Liver (tissue), 9 donors: ENCODE data around the gene CDRT4. TPM values are rescaled to one million over a fixed set of nuclear protein-coding genes. Genes with fewer than 3 reads are reported as not detected.

Source experiments
- DNase-seq: peaks from one replicate; pipeline ENCODE4 v3.0.0-alpha.2; 2017; ENCODE audit warnings: low spot score
- H3K27ac ChIP-seq, 2 donors: one replicate each; pipeline ENCODE4 v1.7.0; 2013; ENCODE audit warnings: inconsistent platforms in 2 of 2, low read length in 2 of 2, control low read depth in 1 of 2, low read depth in 1 of 2, mild to moderate bottlenecking in 1 of 2
- H3K27me3 ChIP-seq, 4 donors: one replicate each; pipeline versions ENCODE4 v1.6.1 to v1.7.0; 2013; ENCODE audit warnings: low read length in 3 of 4, inconsistent platforms in 1 of 4, mild to moderate bottlenecking in 1 of 4, moderate library complexity in 1 of 4; ENCODE audit not compliant: control insufficient read depth in 4 of 4, insufficient read depth in 4 of 4
- H3K36me3 ChIP-seq, 4 donors: one replicate each; pipeline versions ENCODE4 v1.6.1 to v1.7.0; 2013; ENCODE audit warnings: low read length in 3 of 4, mild to moderate bottlenecking in 3 of 4, low read depth in 1 of 4, moderate library complexity in 1 of 4; ENCODE audit not compliant: control insufficient read depth in 4 of 4, insufficient read depth in 3 of 4
- H3K4me1 ChIP-seq, 4 donors: one replicate each; pipeline versions ENCODE4 v1.6.1 to v1.7.0; 2013; ENCODE audit warnings: low read length in 3 of 4, mild to moderate bottlenecking in 3 of 4, moderate library complexity in 1 of 4; ENCODE audit not compliant: control insufficient read depth in 4 of 4, insufficient read depth in 4 of 4
- H3K4me3 ChIP-seq, 3 donors: one replicate each; pipeline versions ENCODE4 v1.6.1 to v1.7.0; 2013; ENCODE audit warnings: low read length in 3 of 3, control low read depth in 1 of 3, low read depth in 1 of 3, mild to moderate bottlenecking in 1 of 3
- H3K9ac ChIP-seq, 2 donors: one replicate each; pipeline ENCODE4 v1.7.0; 2013; ENCODE audit warnings: low read length in 2 of 2, mild to moderate bottlenecking in 2 of 2, moderate library complexity in 2 of 2, control low read depth in 1 of 2, low read depth in 1 of 2
- H3K9me3 ChIP-seq, 4 donors: one replicate each; pipeline versions ENCODE4 v1.6.1 to v1.7.0; 2013; ENCODE audit warnings: low read length in 3 of 4; ENCODE audit not compliant: control insufficient read depth in 4 of 4
- EGR1 ChIP-seq, 2 donors: IDR thresholded peaks; 2 replicates each; pipeline ENCODE4 v1.6.1; 2016 to 2018; ENCODE audit warnings: antibody characterized with exemption in 2 of 2, low read depth in 2 of 2
- FOXA1 ChIP-seq: IDR thresholded peaks from 2 replicates; pipeline ENCODE4 v1.6.1; 2016; ENCODE audit warnings: antibody characterized with exemption
- GABPA ChIP-seq, 2 donors: IDR thresholded peaks in 1 of 2; conservative IDR thresholded peaks in 1 of 2; 2 replicates each; pipeline ENCODE4 v1.6.1; 2016; ENCODE audit warnings: antibody characterized with exemption in 2 of 2, mild to moderate bottlenecking in 1 of 2, moderate library complexity in 1 of 2
- HNF4G ChIP-seq: IDR thresholded peaks from 2 replicates; pipeline ENCODE4 v1.6.1; 2016; ENCODE audit warnings: antibody characterized with exemption
- JUND ChIP-seq, 2 donors: IDR thresholded peaks; 2 replicates each; pipeline ENCODE4 v1.6.1; 2016; ENCODE audit warnings: antibody characterized with exemption in 2 of 2
- NR2F2 ChIP-seq: IDR thresholded peaks from 2 replicates; pipeline ENCODE4 v1.6.1; 2016; ENCODE audit warnings: antibody characterized with exemption
- RXRA ChIP-seq, 2 donors: IDR thresholded peaks; 2 replicates each; pipeline ENCODE4 v1.6.1; 2017 to 2018; ENCODE audit warnings: antibody characterized with exemption in 2 of 2, mild to moderate bottlenecking in 1 of 2
- SP1 ChIP-seq: IDR thresholded peaks from 2 replicates; pipeline ENCODE4 v1.6.1; 2018; ENCODE audit warnings: antibody characterized with exemption, mild to moderate bottlenecking
- TAF1 ChIP-seq: conservative IDR thresholded peaks from 2 replicates; pipeline ENCODE4 v1.6.1; 2016; ENCODE audit warnings: antibody characterized with exemption, mild to moderate bottlenecking
- YY1 ChIP-seq: IDR thresholded peaks from 2 replicates; pipeline ENCODE4 v1.6.1; 2016; ENCODE audit warnings: antibody characterized with exemption, mild to moderate bottlenecking
- WGBS: extraction: QIAGEN DNeasy Blood & Tissue Kit; methylation state at CpG from one replicate; pipeline ENCODE4 v1.1.7; 2013; 5-methylcytosine and 5-hydroxymethylcytosine counted together
- polyA plus RNA-seq, 2 donors: library from polyadenylated mRNA; stranded (reverse) in 1 of 2; unstranded in 1 of 2; fragments of 200-250 nt in 1 of 2; fragments of >200 nt in 1 of 2; fragmentation: Nextera tagmentation in 1 of 2; extraction: Ambion mirVana in 1 of 2; gene quantifications; one replicate each; pipeline versions ENCODE4 v1.2.1 to v1.2.3, GENCODE V29; 2013 to 2015
- total RNA-seq, 2 donors: library from RNA; depleted of rRNA; stranded (reverse); fragments of >200 nt; gene quantifications; one replicate each; pipeline ENCODE4 v1.2.3, GENCODE V29; 2014
- TF ChIP-seq, protein P1 (sequence below): IDR thresholded peaks from 2 replicates; pipeline ENCODE4 v1.6.1; 2016; ENCODE audit warnings: antibody characterized with exemption
- TF ChIP-seq, protein P2 (sequence below): IDR thresholded peaks from 2 replicates; pipeline ENCODE4 v1.6.1; 2016; ENCODE audit warnings: antibody characterized with exemption
- TF ChIP-seq, protein P3 (sequence below): IDR thresholded peaks from 2 replicates; pipeline ENCODE4 v1.6.1; 2016; ENCODE audit warnings: antibody characterized with exemption
- TF ChIP-seq, protein P4 (sequence below): IDR thresholded peaks from 2 replicates; pipeline ENCODE4 v1.6.1; 2016; ENCODE audit warnings: antibody characterized with exemption, mild to moderate bottlenecking
- TF ChIP-seq, protein P5 (sequence below): fragments of 150-350 bp; IDR thresholded peaks from 2 replicates; pipeline ENCODE4 v1.5.1; 2017; ENCODE audit warnings: improper control_type of control experiment, low read depth, low read length; ENCODE audit not compliant: missing input control
- donor health status: healthy.
- donor health status: healthy.
- donor health status: healthy.
- donor health status: healthy.
- donor health status: healthy.

The CDRT4 gene
- total and polyA plus RNA-seq, 4 donors = 0.43 to 3.3 (median 1.8) TPM; not detected in 1

DNA sequence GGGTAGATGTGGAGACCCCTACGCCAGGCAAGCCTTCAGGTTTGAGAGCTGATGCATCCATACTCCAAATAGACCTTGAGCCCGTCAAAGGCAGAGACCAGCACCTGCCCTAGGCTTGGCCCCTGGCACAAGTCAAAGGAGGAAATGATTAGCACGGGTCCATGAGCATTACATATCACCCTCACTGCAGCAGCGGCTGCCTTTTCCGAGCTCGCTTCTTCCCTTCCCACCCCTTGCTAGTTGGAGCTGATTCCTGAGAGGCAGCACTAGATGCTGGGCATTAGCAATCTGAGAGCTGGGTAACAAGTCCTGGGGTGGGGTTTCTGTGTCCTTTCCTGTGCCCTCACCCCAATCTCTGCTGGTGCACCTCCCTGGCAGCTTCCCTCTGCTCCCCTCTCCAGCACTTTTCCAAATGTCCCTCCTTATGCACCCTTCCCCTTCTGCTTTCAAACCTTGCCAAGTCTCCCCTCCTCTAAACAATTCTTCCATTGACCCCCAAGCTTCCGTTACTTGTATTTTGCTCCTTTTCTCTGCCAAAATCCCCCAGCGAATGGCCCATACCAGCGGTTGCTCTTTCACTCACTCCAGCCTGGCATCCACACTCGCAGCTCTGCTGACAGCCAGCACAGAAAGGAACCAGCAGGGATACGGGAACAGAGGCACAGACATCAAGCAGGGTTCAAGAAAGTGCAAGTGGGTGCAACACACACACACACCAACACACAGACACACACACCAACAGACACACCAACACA, 3.0 kb downstream of the CDRT4 start:
- Histone ChIP-seq H3K9ac (no peak overlapping the region), H3K4me3 (no peak overlapping the region), H3K27ac (no peak overlapping the region), H3K4me1 (peaks cover 0 to 3% (median 1%) of the 10 kb centered on the region in 4 donors), H3K27me3 (no peaks in the 10 kb centered on the region), H3K36me3 (no peaks in the 10 kb centered on the region), H3K9me3 (no peaks in the 10 kb centered on the region)
- TF ChIP-seq EGR1 (IDR thresholded peaks at IDR 0.05; ENCODE audit: low read depth in 2 of 2) (no peak), TAF1 (no peak), RXRA (IDR thresholded peaks at IDR 0.05) (no peak), JUND (IDR thresholded peaks at IDR 0.05) (no peak), FOXA1 (no peak), YY1 (no peak), NR2F2 (no peak), HNF4G (no peak), GABPA (IDR thresholded peaks at IDR 0.05 in 1 of 2, conservative IDR thresholded peaks at IDR 0.05 in 1 of 2) (no peak), SP1 (no peak)
- TF ChIP-seq, protein P1, sequence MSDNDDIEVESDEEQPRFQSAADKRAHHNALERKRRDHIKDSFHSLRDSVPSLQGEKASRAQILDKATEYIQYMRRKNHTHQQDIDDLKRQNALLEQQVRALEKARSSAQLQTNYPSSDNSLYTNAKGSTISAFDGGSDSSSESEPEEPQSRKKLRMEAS = no peak
- TF ChIP-seq, protein P2, sequence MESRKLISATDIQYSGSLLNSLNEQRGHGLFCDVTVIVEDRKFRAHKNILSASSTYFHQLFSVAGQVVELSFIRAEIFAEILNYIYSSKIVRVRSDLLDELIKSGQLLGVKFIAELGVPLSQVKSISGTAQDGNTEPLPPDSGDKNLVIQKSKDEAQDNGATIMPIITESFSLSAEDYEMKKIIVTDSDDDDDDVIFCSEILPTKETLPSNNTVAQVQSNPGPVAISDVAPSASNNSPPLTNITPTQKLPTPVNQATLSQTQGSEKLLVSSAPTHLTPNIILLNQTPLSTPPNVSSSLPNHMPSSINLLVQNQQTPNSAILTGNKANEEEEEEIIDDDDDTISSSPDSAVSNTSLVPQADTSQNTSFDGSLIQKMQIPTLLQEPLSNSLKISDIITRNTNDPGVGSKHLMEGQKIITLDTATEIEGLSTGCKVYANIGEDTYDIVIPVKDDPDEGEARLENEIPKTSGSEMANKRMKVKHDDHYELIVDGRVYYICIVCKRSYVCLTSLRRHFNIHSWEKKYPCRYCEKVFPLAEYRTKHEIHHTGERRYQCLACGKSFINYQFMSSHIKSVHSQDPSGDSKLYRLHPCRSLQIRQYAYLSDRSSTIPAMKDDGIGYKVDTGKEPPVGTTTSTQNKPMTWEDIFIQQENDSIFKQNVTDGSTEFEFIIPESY = no peak
- TF ChIP-seq, protein P3, sequence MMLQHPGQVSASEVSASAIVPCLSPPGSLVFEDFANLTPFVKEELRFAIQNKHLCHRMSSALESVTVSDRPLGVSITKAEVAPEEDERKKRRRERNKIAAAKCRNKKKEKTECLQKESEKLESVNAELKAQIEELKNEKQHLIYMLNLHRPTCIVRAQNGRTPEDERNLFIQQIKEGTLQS = no peak
- TF ChIP-seq, protein P4, sequence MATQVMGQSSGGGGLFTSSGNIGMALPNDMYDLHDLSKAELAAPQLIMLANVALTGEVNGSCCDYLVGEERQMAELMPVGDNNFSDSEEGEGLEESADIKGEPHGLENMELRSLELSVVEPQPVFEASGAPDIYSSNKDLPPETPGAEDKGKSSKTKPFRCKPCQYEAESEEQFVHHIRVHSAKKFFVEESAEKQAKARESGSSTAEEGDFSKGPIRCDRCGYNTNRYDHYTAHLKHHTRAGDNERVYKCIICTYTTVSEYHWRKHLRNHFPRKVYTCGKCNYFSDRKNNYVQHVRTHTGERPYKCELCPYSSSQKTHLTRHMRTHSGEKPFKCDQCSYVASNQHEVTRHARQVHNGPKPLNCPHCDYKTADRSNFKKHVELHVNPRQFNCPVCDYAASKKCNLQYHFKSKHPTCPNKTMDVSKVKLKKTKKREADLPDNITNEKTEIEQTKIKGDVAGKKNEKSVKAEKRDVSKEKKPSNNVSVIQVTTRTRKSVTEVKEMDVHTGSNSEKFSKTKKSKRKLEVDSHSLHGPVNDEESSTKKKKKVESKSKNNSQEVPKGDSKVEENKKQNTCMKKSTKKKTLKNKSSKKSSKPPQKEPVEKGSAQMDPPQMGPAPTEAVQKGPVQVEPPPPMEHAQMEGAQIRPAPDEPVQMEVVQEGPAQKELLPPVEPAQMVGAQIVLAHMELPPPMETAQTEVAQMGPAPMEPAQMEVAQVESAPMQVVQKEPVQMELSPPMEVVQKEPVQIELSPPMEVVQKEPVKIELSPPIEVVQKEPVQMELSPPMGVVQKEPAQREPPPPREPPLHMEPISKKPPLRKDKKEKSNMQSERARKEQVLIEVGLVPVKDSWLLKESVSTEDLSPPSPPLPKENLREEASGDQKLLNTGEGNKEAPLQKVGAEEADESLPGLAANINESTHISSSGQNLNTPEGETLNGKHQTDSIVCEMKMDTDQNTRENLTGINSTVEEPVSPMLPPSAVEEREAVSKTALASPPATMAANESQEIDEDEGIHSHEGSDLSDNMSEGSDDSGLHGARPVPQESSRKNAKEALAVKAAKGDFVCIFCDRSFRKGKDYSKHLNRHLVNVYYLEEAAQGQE = no peak
- TF ChIP-seq, protein P5, sequence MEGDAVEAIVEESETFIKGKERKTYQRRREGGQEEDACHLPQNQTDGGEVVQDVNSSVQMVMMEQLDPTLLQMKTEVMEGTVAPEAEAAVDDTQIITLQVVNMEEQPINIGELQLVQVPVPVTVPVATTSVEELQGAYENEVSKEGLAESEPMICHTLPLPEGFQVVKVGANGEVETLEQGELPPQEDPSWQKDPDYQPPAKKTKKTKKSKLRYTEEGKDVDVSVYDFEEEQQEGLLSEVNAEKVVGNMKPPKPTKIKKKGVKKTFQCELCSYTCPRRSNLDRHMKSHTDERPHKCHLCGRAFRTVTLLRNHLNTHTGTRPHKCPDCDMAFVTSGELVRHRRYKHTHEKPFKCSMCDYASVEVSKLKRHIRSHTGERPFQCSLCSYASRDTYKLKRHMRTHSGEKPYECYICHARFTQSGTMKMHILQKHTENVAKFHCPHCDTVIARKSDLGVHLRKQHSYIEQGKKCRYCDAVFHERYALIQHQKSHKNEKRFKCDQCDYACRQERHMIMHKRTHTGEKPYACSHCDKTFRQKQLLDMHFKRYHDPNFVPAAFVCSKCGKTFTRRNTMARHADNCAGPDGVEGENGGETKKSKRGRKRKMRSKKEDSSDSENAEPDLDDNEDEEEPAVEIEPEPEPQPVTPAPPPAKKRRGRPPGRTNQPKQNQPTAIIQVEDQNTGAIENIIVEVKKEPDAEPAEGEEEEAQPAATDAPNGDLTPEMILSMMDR = no peak
- no peak for DNase-seq
- 80% methylated on average over 11 of the region's 11 CpGs for WGBS
